ENCODE data around the gene CFAP61. TPM values are rescaled to one million over a fixed set of nuclear protein-coding genes. Genes with fewer than 3 reads are reported as not detected.

CFAP61 gene
- total RNA-seq, 1 experiment from 2014 or later: 0.61 TPM

DNA sequence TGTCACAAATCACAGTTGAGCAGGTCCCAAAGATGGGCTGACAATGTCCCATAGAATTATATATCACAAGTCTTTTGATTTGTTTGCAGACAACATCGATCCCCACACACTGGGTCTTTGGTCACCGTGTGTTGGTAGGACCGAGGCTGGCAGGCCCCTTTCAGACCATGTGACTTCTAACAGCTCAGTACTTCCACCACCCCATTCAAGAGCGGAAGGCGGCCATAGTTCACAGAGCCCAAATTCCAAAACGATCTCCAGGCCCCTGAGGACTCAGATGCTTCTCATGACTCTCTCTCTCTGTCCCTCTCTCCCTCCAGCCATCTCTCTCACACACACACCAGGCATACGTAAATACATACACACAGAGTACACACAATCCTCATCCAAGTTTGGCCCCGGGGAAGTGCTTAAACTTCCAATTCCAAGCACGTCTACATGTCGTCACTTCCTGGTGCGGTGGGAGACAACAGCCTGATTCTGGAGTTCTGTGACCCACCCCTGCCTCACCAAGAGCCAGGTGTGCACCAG, 159.7 kb downstream of the CFAP61 start (continued):
- no peak for TF ChIP-seq NR2C2 (CRISPR knock-in tag; IDR thresholded peaks at IDR 0.05)
- TF ChIP-seq MYBL2 (CRISPR knock-in tag; IDR thresholded peaks at IDR 0.05): no peak
- no peak for TF ChIP-seq NR1H2 (CRISPR knock-in tag; IDR thresholded peaks at IDR 0.05)
- no peak for TF ChIP-seq GTF2I (CRISPR knock-in tag; conservative IDR thresholded peaks at IDR 0.05)

DNA sequence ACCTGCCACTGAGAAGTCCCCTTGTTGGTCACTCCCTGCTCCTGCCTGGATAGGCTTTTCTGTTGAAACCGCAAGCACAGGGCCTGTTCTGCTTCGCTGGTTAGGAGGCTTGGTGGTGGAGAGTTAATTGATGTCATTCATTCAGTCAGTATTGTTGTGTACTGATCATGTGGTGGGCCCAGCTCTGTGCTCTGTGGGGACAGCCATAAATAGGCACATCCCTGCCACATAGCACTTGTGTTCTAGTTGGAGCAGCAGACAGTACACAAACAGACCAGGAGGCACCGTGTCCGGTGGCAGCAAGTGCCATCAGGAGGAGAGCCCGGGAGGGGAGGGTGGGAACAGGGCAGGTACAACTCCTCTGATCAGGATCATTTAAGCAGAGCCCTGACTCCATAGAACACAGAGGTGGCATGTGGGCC, 160.4 kb downstream of the CFAP61 start:
- no peak for DNase-seq (ENCODE audit: low spot score)
- TF ChIP-seq, protein P1, sequence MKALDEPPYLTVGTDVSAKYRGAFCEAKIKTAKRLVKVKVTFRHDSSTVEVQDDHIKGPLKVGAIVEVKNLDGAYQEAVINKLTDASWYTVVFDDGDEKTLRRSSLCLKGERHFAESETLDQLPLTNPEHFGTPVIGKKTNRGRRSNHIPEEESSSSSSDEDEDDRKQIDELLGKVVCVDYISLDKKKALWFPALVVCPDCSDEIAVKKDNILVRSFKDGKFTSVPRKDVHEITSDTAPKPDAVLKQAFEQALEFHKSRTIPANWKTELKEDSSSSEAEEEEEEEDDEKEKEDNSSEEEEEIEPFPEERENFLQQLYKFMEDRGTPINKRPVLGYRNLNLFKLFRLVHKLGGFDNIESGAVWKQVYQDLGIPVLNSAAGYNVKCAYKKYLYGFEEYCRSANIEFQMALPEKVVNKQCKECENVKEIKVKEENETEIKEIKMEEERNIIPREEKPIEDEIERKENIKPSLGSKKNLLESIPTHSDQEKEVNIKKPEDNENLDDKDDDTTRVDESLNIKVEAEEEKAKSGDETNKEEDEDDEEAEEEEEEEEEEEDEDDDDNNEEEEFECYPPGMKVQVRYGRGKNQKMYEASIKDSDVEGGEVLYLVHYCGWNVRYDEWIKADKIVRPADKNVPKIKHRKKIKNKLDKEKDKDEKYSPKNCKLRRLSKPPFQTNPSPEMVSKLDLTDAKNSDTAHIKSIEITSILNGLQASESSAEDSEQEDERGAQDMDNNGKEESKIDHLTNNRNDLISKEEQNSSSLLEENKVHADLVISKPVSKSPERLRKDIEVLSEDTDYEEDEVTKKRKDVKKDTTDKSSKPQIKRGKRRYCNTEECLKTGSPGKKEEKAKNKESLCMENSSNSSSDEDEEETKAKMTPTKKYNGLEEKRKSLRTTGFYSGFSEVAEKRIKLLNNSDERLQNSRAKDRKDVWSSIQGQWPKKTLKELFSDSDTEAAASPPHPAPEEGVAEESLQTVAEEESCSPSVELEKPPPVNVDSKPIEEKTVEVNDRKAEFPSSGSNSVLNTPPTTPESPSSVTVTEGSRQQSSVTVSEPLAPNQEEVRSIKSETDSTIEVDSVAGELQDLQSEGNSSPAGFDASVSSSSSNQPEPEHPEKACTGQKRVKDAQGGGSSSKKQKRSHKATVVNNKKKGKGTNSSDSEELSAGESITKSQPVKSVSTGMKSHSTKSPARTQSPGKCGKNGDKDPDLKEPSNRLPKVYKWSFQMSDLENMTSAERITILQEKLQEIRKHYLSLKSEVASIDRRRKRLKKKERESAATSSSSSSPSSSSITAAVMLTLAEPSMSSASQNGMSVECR (CRISPR knock-in tag; IDR thresholded peaks at IDR 0.05; ENCODE audit: borderline replicate concordance): no peak
- TF ChIP-seq, protein P2, sequence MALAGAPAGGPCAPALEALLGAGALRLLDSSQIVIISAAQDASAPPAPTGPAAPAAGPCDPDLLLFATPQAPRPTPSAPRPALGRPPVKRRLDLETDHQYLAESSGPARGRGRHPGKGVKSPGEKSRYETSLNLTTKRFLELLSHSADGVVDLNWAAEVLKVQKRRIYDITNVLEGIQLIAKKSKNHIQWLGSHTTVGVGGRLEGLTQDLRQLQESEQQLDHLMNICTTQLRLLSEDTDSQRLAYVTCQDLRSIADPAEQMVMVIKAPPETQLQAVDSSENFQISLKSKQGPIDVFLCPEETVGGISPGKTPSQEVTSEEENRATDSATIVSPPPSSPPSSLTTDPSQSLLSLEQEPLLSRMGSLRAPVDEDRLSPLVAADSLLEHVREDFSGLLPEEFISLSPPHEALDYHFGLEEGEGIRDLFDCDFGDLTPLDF (CRISPR knock-in tag; IDR thresholded peaks at IDR 0.05): no peak
- TF ChIP-seq, protein P3, sequence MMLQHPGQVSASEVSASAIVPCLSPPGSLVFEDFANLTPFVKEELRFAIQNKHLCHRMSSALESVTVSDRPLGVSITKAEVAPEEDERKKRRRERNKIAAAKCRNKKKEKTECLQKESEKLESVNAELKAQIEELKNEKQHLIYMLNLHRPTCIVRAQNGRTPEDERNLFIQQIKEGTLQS (CRISPR knock-in tag; conservative IDR thresholded peaks at IDR 0.05): no peak
- TF ChIP-seq, protein P4, sequence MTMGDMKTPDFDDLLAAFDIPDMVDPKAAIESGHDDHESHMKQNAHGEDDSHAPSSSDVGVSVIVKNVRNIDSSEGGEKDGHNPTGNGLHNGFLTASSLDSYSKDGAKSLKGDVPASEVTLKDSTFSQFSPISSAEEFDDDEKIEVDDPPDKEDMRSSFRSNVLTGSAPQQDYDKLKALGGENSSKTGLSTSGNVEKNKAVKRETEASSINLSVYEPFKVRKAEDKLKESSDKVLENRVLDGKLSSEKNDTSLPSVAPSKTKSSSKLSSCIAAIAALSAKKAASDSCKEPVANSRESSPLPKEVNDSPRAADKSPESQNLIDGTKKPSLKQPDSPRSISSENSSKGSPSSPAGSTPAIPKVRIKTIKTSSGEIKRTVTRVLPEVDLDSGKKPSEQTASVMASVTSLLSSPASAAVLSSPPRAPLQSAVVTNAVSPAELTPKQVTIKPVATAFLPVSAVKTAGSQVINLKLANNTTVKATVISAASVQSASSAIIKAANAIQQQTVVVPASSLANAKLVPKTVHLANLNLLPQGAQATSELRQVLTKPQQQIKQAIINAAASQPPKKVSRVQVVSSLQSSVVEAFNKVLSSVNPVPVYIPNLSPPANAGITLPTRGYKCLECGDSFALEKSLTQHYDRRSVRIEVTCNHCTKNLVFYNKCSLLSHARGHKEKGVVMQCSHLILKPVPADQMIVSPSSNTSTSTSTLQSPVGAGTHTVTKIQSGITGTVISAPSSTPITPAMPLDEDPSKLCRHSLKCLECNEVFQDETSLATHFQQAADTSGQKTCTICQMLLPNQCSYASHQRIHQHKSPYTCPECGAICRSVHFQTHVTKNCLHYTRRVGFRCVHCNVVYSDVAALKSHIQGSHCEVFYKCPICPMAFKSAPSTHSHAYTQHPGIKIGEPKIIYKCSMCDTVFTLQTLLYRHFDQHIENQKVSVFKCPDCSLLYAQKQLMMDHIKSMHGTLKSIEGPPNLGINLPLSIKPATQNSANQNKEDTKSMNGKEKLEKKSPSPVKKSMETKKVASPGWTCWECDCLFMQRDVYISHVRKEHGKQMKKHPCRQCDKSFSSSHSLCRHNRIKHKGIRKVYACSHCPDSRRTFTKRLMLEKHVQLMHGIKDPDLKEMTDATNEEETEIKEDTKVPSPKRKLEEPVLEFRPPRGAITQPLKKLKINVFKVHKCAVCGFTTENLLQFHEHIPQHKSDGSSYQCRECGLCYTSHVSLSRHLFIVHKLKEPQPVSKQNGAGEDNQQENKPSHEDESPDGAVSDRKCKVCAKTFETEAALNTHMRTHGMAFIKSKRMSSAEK (CRISPR knock-in tag; IDR thresholded peaks at IDR 0.05; ENCODE audit: borderline replicate concordance): no peak
- TF ChIP-seq, protein P5, sequence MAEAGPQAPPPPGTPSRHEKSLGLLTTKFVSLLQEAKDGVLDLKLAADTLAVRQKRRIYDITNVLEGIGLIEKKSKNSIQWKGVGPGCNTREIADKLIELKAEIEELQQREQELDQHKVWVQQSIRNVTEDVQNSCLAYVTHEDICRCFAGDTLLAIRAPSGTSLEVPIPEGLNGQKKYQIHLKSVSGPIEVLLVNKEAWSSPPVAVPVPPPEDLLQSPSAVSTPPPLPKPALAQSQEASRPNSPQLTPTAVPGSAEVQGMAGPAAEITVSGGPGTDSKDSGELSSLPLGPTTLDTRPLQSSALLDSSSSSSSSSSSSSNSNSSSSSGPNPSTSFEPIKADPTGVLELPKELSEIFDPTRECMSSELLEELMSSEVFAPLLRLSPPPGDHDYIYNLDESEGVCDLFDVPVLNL (CRISPR knock-in tag; IDR thresholded peaks at IDR 0.05; ENCODE audit: borderline replicate concordance, low read depth): no peak
- TF ChIP-seq FOXK1 (CRISPR knock-in tag; IDR thresholded peaks at IDR 0.05): no peak
- TF ChIP-seq NFATC4 (CRISPR knock-in tag; IDR thresholded peaks at IDR 0.05): no peak
- no peak for TF ChIP-seq JUN (CRISPR knock-in tag; IDR thresholded peaks at IDR 0.05)
- TF ChIP-seq ZNF121 (CRISPR knock-in tag; IDR thresholded peaks at IDR 0.05): no peak
- no peak for TF ChIP-seq ESRRA (CRISPR knock-in tag; IDR thresholded peaks at IDR 0.05; ENCODE audit: borderline replicate concordance)
- TF ChIP-seq, protein P6, sequence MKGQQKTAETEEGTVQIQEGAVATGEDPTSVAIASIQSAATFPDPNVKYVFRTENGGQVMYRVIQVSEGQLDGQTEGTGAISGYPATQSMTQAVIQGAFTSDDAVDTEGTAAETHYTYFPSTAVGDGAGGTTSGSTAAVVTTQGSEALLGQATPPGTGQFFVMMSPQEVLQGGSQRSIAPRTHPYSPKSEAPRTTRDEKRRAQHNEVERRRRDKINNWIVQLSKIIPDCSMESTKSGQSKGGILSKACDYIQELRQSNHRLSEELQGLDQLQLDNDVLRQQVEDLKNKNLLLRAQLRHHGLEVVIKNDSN (CRISPR knock-in tag; IDR thresholded peaks at IDR 0.05): no peak
- TF ChIP-seq, protein P7, sequence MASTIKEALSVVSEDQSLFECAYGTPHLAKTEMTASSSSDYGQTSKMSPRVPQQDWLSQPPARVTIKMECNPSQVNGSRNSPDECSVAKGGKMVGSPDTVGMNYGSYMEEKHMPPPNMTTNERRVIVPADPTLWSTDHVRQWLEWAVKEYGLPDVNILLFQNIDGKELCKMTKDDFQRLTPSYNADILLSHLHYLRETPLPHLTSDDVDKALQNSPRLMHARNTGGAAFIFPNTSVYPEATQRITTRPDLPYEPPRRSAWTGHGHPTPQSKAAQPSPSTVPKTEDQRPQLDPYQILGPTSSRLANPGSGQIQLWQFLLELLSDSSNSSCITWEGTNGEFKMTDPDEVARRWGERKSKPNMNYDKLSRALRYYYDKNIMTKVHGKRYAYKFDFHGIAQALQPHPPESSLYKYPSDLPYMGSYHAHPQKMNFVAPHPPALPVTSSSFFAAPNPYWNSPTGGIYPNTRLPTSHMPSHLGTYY (CRISPR knock-in tag; IDR thresholded peaks at IDR 0.05): no peak
- TF ChIP-seq, protein P8, sequence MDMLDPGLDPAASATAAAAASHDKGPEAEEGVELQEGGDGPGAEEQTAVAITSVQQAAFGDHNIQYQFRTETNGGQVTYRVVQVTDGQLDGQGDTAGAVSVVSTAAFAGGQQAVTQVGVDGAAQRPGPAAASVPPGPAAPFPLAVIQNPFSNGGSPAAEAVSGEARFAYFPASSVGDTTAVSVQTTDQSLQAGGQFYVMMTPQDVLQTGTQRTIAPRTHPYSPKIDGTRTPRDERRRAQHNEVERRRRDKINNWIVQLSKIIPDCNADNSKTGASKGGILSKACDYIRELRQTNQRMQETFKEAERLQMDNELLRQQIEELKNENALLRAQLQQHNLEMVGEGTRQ (CRISPR knock-in tag; IDR thresholded peaks at IDR 0.05): no peak
- no peak for TF ChIP-seq JAZF1 (CRISPR knock-in tag; IDR thresholded peaks at IDR 0.05)
- TF ChIP-seq HMGA2 (CRISPR knock-in tag; IDR thresholded peaks at IDR 0.05): no peak
- TF ChIP-seq SOX15 (CRISPR knock-in tag; IDR thresholded peaks at IDR 0.05): no peak
- no peak for TF ChIP-seq TP53 (CRISPR knock-in tag; IDR thresholded peaks at IDR 0.05)

More for the DNA sequence above, 160.4 kb downstream of the CFAP61 start:
- Mint-ChIP-seq H3K4me1 (peaks cover 33% of the 10 kb centered on the region), H3K27ac (no peak overlapping the region), H3K4me3 (no peak overlapping the region), H3K36me3 (peaks cover under 1% of the 10 kb centered on the region; the same call in 1 of the 2 replicates), H3K27me3 (ENCODE audit: low read depth) (no peaks in the 10 kb centered on the region), H3K9me3 (peaks cover 1% of the 10 kb centered on the region)
- ChIA-PET CTCF (interaction anchor here (1.1 kb wide), 1 partner anchor 19 kb away, joined by 3 read pairs; no protein-coding TSS in a partner anchor), POLR2A (no interaction called here)
- ATAC-seq: no peak
